ENCODE data around the gene TRIM44. TPM values are rescaled to one million over a fixed set of nuclear protein-coding genes. Genes with fewer than 3 reads are reported as not detected.

Gene TRIM44
- total RNA-seq, 1 experiment from 2014 or later = 32.2 TPM

- in situ Hi-C loops (cut with HindIII; ENCODE audit: low pct_unique_long_range_greater_than_20kb, low sequenced_read_pairs) = no loop called here
- DNase-seq (ENCODE audit: low read depth, low spot score) = no peak
These were observed 61.3 kb downstream of the TRIM44 start for GRCh38 chr11:35723913-35724312.

- DNase-seq (ENCODE audit: low read depth, low spot score) = peak; percentile 44
- in situ Hi-C loops (cut with HindIII; ENCODE audit: low pct_unique_long_range_greater_than_20kb, low sequenced_read_pairs) = no loop called here
These were observed 63.3 kb downstream of the TRIM44 start for GRCh38 chr11:35725885-35726284.

GRCh38 chr11:35727140-35727539, 64.6 kb downstream of the TRIM44 start:
- in situ Hi-C loops (cut with HindIII; ENCODE audit: low pct_unique_long_range_greater_than_20kb, low sequenced_read_pairs) = no loop called here
- DNase-seq (ENCODE audit: low read depth, low spot score) = no peak

GRCh38 chr11:35730254-35730653, 67.7 kb downstream of the TRIM44 start:
- in situ Hi-C loops (cut with HindIII; ENCODE audit: low pct_unique_long_range_greater_than_20kb, low sequenced_read_pairs) = no loop called here
- DNase-seq (ENCODE audit: low read depth, low spot score) = no peak

GRCh38 chr11:35734669-35735410, 72.3 kb downstream of the TRIM44 start:
- no peak for DNase-seq (ENCODE audit: low read depth, low spot score)
- in situ Hi-C loops (cut with HindIII; ENCODE audit: low pct_unique_long_range_greater_than_20kb, low sequenced_read_pairs) = no loop called here

- no peak for DNase-seq (ENCODE audit: low read depth, low spot score)
- in situ Hi-C loops (cut with HindIII; ENCODE audit: low pct_unique_long_range_greater_than_20kb, low sequenced_read_pairs) = no loop called here
These were observed 72.8 kb downstream of the TRIM44 start for GRCh38 chr11:35735411-35735810.

GRCh38 chr11:35735903-35736302, 73.3 kb downstream of the TRIM44 start:
- DNase-seq (ENCODE audit: low read depth, low spot score) = no peak
- in situ Hi-C loops (cut with HindIII; ENCODE audit: low pct_unique_long_range_greater_than_20kb, low sequenced_read_pairs) = no loop called here

- no peak for DNase-seq (ENCODE audit: low read depth, low spot score)
- in situ Hi-C loops (cut with HindIII; ENCODE audit: low pct_unique_long_range_greater_than_20kb, low sequenced_read_pairs) = no loop called here
These were observed 74.4 kb downstream of the TRIM44 start for GRCh38 chr11:35736952-35737351.

- in situ Hi-C loops (cut with HindIII; ENCODE audit: low pct_unique_long_range_greater_than_20kb, low sequenced_read_pairs) = no loop called here
- DNase-seq (ENCODE audit: low read depth, low spot score) = no peak
These were observed 77.7 kb downstream of the TRIM44 start for GRCh38 chr11:35740061-35740799.

GRCh38 chr11:35742707-35743454, 80.3 kb downstream of the TRIM44 start:
- in situ Hi-C loops (cut with HindIII; ENCODE audit: low pct_unique_long_range_greater_than_20kb, low sequenced_read_pairs) = no loop called here
- no peak for DNase-seq (ENCODE audit: low read depth, low spot score)

GRCh38 chr11:35746356-35747153, 84.0 kb downstream of the TRIM44 start:
- no peak for DNase-seq (ENCODE audit: low read depth, low spot score)

GRCh38 chr11:35747668-35748067, 85.1 kb downstream of the TRIM44 start:
- in situ Hi-C loops (cut with HindIII; ENCODE audit: low pct_unique_long_range_greater_than_20kb, low sequenced_read_pairs) = no loop called here

More at GRCh38 chr11:35746356-35747153, 84.0 kb downstream of the TRIM44 start:
- in situ Hi-C loops (cut with HindIII; ENCODE audit: low pct_unique_long_range_greater_than_20kb, low sequenced_read_pairs) = no loop called here

GRCh38 chr11:35748644-35749043, 86.1 kb downstream of the TRIM44 start:
- in situ Hi-C loops (cut with HindIII; ENCODE audit: low pct_unique_long_range_greater_than_20kb, low sequenced_read_pairs) = no loop called here
- no peak for DNase-seq (ENCODE audit: low read depth, low spot score)

More at GRCh38 chr11:35747668-35748067, 85.1 kb downstream of the TRIM44 start:
- no peak for DNase-seq (ENCODE audit: low read depth, low spot score)

- no peak for DNase-seq (ENCODE audit: low read depth, low spot score)
- in situ Hi-C loops (cut with HindIII; ENCODE audit: low pct_unique_long_range_greater_than_20kb, low sequenced_read_pairs) = no loop called here
These were observed 87.7 kb downstream of the TRIM44 start for GRCh38 chr11:35750315-35750714.

GRCh38 chr11:35750981-35751663, 88.5 kb downstream of the TRIM44 start:
- no peak for DNase-seq (ENCODE audit: low read depth, low spot score)
- in situ Hi-C loops (cut with HindIII; ENCODE audit: low pct_unique_long_range_greater_than_20kb, low sequenced_read_pairs) = no loop called here

GRCh38 chr11:35751664-35752061, 89.1 kb downstream of the TRIM44 start:
- no peak for DNase-seq (ENCODE audit: low read depth, low spot score)
- in situ Hi-C loops (cut with HindIII; ENCODE audit: low pct_unique_long_range_greater_than_20kb, low sequenced_read_pairs) = no loop called here

GRCh38 chr11:35752115-35752514, 89.5 kb downstream of the TRIM44 start:
- no peak for DNase-seq (ENCODE audit: low read depth, low spot score)
- in situ Hi-C loops (cut with HindIII; ENCODE audit: low pct_unique_long_range_greater_than_20kb, low sequenced_read_pairs) = no loop called here
